ENCODE results near the gene SLC9C1.

DNA sequence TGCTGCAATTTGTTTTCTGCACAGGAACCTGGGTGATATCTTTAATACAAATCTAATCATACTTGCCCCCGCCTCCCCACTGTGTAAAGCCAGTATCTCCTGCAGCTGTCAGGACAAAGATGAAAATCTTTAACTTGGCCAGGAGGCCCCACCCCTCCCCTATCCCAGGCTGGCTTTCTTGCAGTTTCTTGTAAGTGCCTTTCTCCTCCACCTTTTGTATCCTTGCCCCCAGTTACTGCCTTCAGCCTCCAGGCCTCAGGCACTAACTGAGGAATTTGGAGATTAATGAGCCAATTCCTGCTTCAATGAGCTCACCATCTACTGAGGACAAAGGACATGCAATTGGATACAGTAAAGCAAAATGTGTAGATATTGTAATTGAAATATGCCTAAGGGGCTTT is 167.5 kb downstream of the SLC9C1 start:
- TF ChIP-seq, protein P1, sequence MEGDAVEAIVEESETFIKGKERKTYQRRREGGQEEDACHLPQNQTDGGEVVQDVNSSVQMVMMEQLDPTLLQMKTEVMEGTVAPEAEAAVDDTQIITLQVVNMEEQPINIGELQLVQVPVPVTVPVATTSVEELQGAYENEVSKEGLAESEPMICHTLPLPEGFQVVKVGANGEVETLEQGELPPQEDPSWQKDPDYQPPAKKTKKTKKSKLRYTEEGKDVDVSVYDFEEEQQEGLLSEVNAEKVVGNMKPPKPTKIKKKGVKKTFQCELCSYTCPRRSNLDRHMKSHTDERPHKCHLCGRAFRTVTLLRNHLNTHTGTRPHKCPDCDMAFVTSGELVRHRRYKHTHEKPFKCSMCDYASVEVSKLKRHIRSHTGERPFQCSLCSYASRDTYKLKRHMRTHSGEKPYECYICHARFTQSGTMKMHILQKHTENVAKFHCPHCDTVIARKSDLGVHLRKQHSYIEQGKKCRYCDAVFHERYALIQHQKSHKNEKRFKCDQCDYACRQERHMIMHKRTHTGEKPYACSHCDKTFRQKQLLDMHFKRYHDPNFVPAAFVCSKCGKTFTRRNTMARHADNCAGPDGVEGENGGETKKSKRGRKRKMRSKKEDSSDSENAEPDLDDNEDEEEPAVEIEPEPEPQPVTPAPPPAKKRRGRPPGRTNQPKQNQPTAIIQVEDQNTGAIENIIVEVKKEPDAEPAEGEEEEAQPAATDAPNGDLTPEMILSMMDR (IDR thresholded peaks at IDR 0.05; ENCODE audit: low read depth, low read length, poor library complexity, severe bottlenecking), result no peak
- TF ChIP-seq EZH2phosphoT487 (IDR thresholded peaks at IDR 0.05; ENCODE audit: borderline replicate concordance, low read length), result no peak

All from DOHH2 (cell line).